Activated CD8-positive, alpha-beta memory T cell treated with anti-CD3 and anti-CD28 coated beads, Interleukin-2, amount 50 U/mL, for 24 hours (primary cell): Measurements from ENCODE around the gene TMEM165.

Experiments used
- DNase-seq: peaks from one replicate; pipeline ENCODE4 v3.0.0-alpha.2; 2020; ENCODE audit errors: extremely low read depth

TMEM165 gene

DNA sequence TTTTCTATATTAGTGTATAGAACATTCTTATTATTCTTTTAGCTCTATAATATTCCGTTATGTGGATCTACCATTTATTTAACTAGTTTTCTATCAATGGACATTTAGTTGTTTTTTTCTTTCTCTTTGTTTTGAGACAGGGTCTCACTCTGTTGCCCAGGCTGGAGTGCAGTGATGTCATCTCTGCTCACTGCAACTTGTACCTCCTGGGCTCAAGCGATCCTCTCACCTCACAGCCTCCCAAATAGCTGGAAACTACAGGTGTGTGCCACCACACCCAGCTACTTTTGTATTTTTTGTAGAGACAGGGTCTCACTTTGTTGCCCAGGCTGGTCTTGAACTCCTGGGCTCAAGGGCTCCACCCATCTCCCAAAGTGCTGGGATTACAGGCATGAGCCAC, 10.8 kb downstream of the TMEM165 start:
- no peak for DNase-seq

DNA sequence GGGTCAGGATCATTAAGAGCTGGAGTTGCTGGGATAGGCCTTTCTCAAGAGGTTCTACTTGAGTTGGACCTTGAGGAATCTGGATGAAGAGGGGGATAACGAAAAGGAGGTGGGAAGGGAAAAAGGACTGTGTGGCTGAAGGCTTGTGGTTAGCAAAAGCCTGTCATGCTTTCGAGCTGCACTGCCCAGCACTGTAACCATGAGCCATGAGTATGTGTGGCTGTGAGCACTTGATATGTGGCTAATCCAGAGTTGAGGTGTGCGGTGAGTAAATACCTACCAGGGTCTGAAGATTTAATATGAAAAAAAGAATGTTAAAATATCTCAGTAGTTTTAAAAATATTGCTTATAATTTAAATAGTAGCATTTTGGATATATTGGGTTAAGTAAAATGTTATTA, 11.4 kb downstream of the TMEM165 start:
- no peak for DNase-seq

DNA sequence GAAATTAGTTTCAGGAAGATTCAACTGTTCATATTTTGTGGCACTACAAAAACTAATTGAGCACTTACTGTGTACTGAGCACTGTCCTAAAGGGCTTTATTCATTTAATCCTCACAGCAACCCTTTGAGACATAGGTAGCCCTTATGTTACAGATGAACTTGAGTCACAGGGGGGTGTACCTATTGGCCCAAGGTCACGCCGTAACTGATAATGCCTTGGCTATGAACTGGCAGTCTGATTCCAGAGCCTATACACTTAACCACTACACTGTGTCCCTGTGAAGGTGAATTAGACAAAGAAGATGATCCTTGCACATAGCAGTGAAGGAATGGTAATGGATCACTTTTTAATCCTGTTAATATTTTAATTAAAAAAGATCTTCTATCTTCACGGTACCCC, 12.0 kb downstream of the TMEM165 start:
- DNase-seq: no peak

DNA sequence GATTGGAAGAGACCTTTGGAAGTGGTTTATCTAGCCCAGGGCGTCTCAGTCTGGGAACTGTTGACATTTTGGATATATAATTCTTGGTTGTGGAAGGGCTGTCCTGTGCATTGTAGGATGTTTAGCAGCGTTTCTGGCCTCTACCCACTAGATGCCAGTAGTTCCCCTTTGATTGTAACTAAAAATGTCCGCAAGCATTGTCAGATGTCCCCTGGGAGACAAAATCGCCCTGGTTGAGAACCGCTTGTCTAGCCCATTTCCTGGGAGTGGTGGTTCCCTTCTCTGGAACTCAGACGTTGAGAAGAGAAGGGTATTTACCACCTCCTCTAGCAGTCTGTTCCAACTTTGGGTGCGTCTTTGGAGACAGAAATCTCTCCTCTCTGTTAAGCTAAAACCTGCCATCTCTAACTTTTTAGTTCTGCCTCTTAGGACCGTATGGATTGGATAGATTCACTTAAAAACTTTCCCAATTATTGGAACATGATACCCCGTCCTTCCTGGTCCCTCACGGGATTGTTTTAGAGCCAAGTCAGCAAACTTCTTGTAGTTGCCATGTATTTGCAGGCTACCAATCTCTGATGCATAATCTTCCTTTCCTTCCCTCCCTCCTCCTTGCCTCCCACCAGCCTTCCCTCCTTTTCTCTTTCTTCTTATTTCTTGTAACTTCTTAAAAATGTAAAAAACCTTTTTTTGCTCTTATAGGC, 13.9 kb downstream of the TMEM165 start:
- DNase-seq: no peak

DNA sequence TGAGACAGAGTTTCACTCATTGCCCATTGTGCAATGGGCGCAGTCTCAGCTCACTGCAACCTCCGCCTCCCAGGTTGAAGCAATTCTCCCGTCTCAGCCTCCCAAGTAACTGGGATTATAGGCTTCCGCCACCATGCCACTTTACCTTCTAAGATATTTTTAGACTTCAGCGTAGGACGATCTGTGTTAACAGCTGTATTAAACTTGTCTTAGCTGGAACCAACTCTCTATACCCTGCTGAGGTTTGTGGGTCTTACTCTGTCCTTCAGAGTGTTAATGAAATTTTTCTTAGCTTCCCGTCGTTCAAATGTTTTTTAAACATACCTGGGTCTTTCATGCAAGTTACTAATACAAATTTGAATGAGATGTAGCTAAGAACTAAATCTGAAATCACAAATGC, 14.7 kb downstream of the TMEM165 start:
- DNase-seq: no peak

DNA sequence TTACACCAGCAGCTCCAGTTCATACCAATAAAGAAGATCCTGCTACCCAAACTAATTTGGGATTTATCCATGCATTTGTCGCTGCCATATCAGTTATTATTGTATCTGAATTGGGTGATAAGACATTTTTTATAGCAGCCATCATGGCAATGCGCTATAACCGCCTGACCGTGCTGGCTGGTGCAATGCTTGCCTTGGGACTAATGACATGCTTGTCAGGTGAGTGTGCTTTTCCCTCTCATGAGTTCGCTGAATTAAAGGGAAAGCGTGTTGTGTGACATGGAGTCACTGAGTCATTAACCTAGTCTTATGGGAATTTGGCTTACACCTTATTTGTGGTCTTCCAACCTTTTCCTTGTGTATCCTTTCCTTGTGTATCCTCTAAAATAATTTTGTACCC, 15.9 kb downstream of the TMEM165 start:
- no peak for DNase-seq

GRCh38 chr4:55416176-55416575, 20.4 kb downstream of the TMEM165 start:
- DNase-seq: no peak

DNA sequence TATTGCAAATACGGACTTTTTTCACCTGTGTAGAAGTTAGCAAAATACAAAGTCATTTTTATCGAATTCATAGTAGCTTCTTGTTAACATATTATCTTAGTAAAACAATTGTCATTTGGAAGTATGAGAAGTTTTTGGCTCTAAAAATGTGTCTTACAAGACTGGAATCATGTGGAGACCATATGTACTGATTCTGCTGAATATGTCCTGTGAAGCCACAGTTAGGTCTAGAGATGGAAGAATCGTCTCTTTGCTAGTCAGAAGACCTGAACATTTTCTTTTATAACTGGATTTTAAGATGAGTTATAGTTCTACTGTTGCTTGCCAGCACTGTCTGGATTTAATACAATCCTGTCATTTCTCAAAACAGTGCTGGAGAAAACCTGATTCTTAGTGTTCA, 29.0 kb downstream of the TMEM165 start:
- DNase-seq: no peak

GRCh38 chr4:55431710-55432336, 36.1 kb downstream of the TMEM165 start:
- no peak for DNase-seq

DNA sequence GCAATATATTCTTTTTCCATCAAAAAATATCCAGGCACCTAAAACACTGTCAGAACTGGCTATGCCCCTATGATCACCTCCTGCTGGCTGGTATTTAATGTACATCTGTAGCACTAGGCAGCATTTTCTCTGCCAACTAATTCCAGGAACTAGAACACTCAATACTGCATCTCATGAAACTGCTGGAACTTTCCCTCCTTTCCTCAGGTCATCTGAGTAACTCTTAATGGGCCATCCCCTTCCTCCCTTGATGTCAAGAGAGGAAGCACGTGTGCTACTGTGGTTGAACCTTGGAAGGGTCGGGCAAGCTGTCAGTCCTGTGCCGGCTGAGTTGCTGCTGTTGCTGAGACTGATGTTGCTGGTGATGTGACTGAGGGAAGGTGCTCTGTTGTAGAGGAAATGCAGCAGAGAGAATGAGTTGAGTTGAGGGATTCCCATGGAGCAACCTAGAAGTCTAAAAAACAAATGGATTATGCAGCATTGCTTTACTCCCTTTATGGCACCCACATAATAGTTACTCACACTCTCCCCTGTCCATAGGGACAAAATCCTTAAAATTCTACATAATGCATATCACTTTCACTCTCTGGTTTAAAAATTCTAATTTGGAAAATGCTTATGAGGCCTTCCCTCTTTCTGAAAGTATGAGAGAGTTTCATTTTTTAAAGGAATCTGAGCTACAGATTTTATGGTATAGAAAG, 39.5 kb downstream of the TMEM165 start:
- DNase-seq: no peak

- DNase-seq: no peak
These were observed 41.6 kb downstream of the TMEM165 start for GRCh38 chr4:55437356-55437796.

- DNase-seq: no peak
These were observed 42.1 kb downstream of the TMEM165 start for GRCh38 chr4:55437823-55438222.

DNA sequence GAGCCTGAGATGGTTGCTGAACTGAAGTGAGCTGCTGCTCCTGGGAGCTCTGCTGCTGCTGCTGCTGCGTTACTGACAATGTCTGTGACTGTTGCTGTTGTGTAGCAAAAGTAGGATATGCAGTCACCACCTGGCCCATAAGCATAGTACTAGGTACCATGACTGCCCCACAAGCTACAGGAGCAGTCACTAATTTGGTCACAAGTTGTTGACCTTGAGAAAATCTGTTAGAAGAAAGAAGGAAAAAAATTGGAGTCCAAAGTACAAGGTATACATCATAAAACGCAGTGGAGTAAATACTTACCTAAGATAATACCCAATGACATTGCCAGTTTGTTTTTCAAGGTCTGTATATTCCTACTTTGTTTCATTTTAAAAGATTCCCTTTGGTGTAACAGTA, 42.6 kb downstream of the TMEM165 start:
- DNase-seq: no peak

DNA sequence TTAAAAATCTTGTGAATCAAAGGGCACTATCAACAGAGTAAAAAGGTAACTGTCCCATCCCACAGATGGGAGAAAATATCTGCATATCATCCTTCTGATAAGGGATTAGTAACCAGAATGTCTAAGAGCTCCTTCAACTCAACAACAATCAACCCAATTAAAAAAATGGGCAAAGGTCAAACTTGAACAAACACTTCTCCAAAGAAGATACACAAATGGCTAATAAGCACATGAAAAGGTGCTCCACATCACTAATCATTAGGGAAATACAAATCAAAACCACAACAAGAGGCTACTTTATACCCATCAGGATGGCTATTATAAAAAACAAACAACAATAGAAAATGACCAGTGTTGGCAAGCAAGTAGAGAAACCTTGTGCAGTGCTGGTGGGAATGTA, 43.3 kb downstream of the TMEM165 start:
- no peak for DNase-seq

DNA sequence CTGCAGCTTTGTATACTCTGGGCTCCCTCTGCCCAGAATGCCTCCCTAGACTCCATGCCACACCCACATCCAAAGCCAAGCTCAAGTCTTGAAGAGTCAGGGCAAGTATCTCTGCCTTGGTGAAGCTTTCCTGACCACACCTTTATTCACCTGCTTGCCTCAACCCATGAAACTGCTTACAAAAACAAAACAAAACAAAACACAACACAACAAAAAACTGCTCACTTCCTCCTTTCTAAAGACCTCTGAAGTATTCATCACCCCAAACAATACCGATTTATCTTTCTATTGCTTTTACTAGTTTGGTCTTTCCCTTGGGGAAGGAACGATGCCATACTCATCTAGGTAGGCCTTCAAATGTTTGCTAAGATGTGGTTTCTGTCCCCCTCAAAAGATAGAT, 45.0 kb downstream of the TMEM165 start:
- no peak for DNase-seq

- DNase-seq: no peak
These were observed 46.8 kb downstream of the TMEM165 start for GRCh38 chr4:55442541-55442940.

- DNase-seq: no peak
These were observed 49.1 kb downstream of the TMEM165 start for GRCh38 chr4:55444827-55445226.

- no peak for DNase-seq
These were observed 50.3 kb downstream of the TMEM165 start for GRCh38 chr4:55445921-55446577.

DNA sequence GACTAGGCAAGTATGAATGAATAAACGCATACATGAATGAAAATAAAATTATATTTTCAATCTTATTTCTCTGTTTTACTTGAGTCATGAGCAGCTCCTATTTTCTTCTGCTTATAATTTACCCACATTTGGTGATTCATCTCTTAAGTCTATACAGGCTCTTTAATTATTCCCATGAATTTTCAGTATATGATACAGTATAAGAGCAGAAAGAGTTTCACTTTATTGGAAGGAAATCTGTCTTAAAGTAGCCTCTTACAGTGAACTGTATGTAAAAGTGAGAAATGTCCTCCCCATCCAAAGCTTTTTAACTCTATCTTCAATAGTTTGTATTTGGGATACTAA, 50.8 kb downstream of the TMEM165 start:
- no peak for DNase-seq

DNA sequence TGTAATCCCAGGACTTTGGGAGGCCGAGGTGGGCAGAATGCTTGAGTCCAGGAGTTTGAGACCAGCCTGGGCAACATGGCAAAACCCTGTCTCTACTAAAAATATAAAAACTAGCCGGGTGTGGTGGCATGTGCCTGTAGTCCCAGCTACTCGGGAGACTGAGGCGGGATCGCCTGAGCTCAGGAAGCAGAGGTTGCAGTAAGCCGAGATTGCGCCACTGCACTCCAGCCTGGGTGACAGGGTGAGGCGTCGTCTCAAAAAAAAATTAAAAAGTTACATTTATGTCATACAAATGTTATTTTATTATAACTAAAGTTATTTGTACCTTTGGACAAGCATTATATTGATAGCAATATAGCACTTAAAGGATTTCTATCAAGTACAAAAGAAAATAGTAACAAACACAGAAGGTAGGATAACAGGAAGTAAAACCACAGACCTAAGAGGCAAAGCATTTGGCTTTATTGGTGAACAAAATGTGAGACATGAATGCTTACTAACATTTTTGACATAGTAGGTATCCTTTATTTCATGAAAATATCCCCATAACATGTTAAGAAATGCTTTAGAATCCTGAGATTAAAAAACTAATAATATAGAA, 51.5 kb downstream of the TMEM165 start:
- no peak for DNase-seq

GRCh38 chr4:55447831-55448230, 52.1 kb downstream of the TMEM165 start:
- no peak for DNase-seq

- no peak for DNase-seq
These were observed 54.8 kb downstream of the TMEM165 start for GRCh38 chr4:55450566-55450965.
